HCT116 (cell line): ENCODE measurements around the gene CD68. TPM values are rescaled to one million over a fixed set of nuclear protein-coding genes. Genes with fewer than 3 reads are reported as not detected.

Experiments
- ATAC-seq: fragments of 200-7000 bp; cut with Tn5 transposase; 2 replicates; pipeline ENCODE4 v1.9.1; 2020; ENCODE audit warnings: mild to moderate bottlenecking, moderate library complexity
- BruUV-seq: library from RNA; stranded (reverse); fragments of 400-500 nt; replicated peaks from 2 replicates; lab custom pipeline; 2021; lab: Mats Ljungman, UMichigan
- CTCF ChIA-PET: fragments of 300-600 bp; sonication (Branson Sonifier 250); formaldehyde crosslinking; loops from one replicate; lab custom pipeline; 2021; ENCODE audit warnings: antibody characterized with exemption; lab: Charles Lee
- POLR2A ChIA-PET: fragments of 300-600, 350-600 bp; sonication (Branson Sonifier 250); formaldehyde crosslinking; loops from one replicate; lab custom pipeline; 2021; ENCODE audit warnings: antibody characterized with exemption; lab: Charles Lee
- RAD21 ChIA-PET, 2 experiments: fragments of 300-600 bp; sonication (Branson Sonifier 250); formaldehyde crosslinking; loops; one replicate each; lab custom pipeline; 2023; ENCODE audit warnings: low total read pairs in 2 of 2; ENCODE audit not compliant: uncharacterized antibody in 2 of 2, unreplicated experiment in 2 of 2, low non-redundant PET in 1 of 2; lab: Charles Lee
- DNase-seq: peaks from one replicate; pipeline ENCODE4 v3.0.0-alpha.2; 2010; ENCODE audit warnings: low read depth, low spot score
- H2AFZ ChIP-seq: fragments of 200-600 bp; shearing (Covaris generic), sonication (generic); 2 replicates; pipeline ENCODE4 v1.6.1; 2017; ENCODE audit warnings: low read depth, mixed run types, mixed read lengths, antibody characterized with exemption, low read length; ENCODE audit not compliant: poor library complexity, severe bottlenecking
- H3K27ac ChIP-seq: 2 replicates; pipeline ENCODE4 v1.5.1; 2012; ENCODE audit warnings: low read depth, low read length
- H3K27me3 ChIP-seq: fragments of 200-600 bp; sonication (generic); 2 replicates; pipeline ENCODE4 v1.6.1; 2016; ENCODE audit warnings: mixed run types, low read length, mixed read lengths; ENCODE audit not compliant: insufficient read depth
- H3K36me3 ChIP-seq, 2 experiments: fragments of 200-500 bp in 1 of 2; fragments of 200-600 bp in 1 of 2; sonication (Bioruptor generic) in 1 of 2; sonication (generic) in 1 of 2; 2 replicates each; pipeline versions ENCODE4 v1.5.1 to v1.6.1; 2014 to 2016; ENCODE audit warnings: low read length in 2 of 2, inconsistent platforms in 1 of 2, mixed read lengths in 1 of 2, mixed run types in 1 of 2; ENCODE audit not compliant: insufficient read depth in 2 of 2, control insufficient read depth in 1 of 2
- H3K4me1 ChIP-seq, 2 experiments: fragments of 200-600 bp in 1 of 2; sonication (generic) in 1 of 2; 2 replicates each; pipeline versions ENCODE4 v1.5.1 to v1.6.1; 2012 to 2017; ENCODE audit warnings: low read length in 2 of 2, inconsistent platforms in 1 of 2, mild to moderate bottlenecking in 1 of 2, mixed read lengths in 1 of 2, mixed run types in 1 of 2, moderate library complexity in 1 of 2; ENCODE audit not compliant: insufficient read depth in 2 of 2, control insufficient read depth in 1 of 2
- H3K4me2 ChIP-seq: fragments of 200-600 bp; sonication (generic); 2 replicates; pipeline ENCODE4 v1.6.1; 2017; ENCODE audit warnings: mixed run types, low read length, mixed read lengths
- H3K4me3 ChIP-seq, 2 experiments: fragments of 200-600 bp in 1 of 2; sonication (generic) in 1 of 2; replicated peaks in 1 of 2; 2 replicates each; pipeline ENCODE4 v1.5.1; 2011 to 2016; ENCODE audit warnings: low read length in 2 of 2, control low read depth in 1 of 2, low read depth in 1 of 2, mild to moderate bottlenecking in 1 of 2, mixed read lengths in 1 of 2, mixed run types in 1 of 2
- H3K79me2 ChIP-seq: fragments of 200-600 bp; sonication (generic); 2 replicates; pipeline ENCODE4 v1.6.1; 2017; ENCODE audit warnings: mild to moderate bottlenecking, mixed run types, low read length, moderate library complexity, mixed read lengths; ENCODE audit not compliant: insufficient read depth
- H3K9ac ChIP-seq: fragments of 200-600 bp; sonication (generic); 2 replicates; pipeline ENCODE4 v1.6.1; 2016; ENCODE audit warnings: low read length, mixed read lengths
- H3K9me2 ChIP-seq: fragments of 200-600 bp; sonication (generic), shearing (Covaris generic); 2 replicates; pipeline ENCODE4 v1.6.1; 2017; ENCODE audit warnings: mixed run types, mild to moderate bottlenecking, moderate library complexity; ENCODE audit not compliant: insufficient read depth
- H3K9me3 ChIP-seq, 2 experiments: fragments of 200-500 bp in 1 of 2; fragments of 200-600 bp in 1 of 2; sonication (Bioruptor generic) in 1 of 2; sonication (generic) in 1 of 2; 2 replicates each; pipeline ENCODE4 v1.6.1; 2014 to 2017; ENCODE audit warnings: low read length in 2 of 2, mixed read lengths in 2 of 2, inconsistent platforms in 1 of 2, low read depth in 1 of 2, mild to moderate bottlenecking in 1 of 2, mixed run types in 1 of 2, moderate library complexity in 1 of 2; ENCODE audit not compliant: control insufficient read depth in 1 of 2, insufficient read depth in 1 of 2
- H4K20me1 ChIP-seq: fragments of 200-600 bp; sonication (generic), shearing (Covaris generic); 2 replicates; pipeline ENCODE4 v1.6.1; 2017; ENCODE audit warnings: mixed run types, mild to moderate bottlenecking, moderate library complexity; ENCODE audit not compliant: insufficient read depth
- ATF3 ChIP-seq: IDR thresholded peaks from 2 replicates; pipeline ENCODE4 v1.6.1; 2012
- CEBPB ChIP-seq: IDR thresholded peaks from 2 replicates; pipeline ENCODE4 v1.6.1; 2012; ENCODE audit warnings: low read depth
- CTCF ChIP-seq, 3 experiments: fragments of 200-600 bp in 1 of 3; sonication (generic) in 1 of 3; IDR thresholded peaks in 2 of 3; conservative IDR thresholded peaks in 1 of 3; 2 replicates each; pipeline ENCODE4 v1.5.1; 2012 to 2017; ENCODE audit warnings: low read depth in 2 of 3, low read length in 2 of 3, antibody characterized with exemption in 1 of 3, borderline replicate concordance in 1 of 3, control low read depth in 1 of 3, mild to moderate bottlenecking in 1 of 3, mixed read lengths in 1 of 3, mixed run types in 1 of 3, moderate library complexity in 1 of 3; ENCODE audit not compliant: insufficient read depth in 1 of 3
- EGR1 ChIP-seq: IDR thresholded peaks from 2 replicates; pipeline ENCODE4 v1.6.1; 2012; ENCODE audit warnings: low read depth
- ELF1 ChIP-seq: IDR thresholded peaks from 2 replicates; pipeline ENCODE4 v1.6.1; 2012; ENCODE audit warnings: low read depth, borderline replicate concordance
- JUND ChIP-seq: IDR thresholded peaks from 2 replicates; pipeline ENCODE4 v1.6.1; 2012
- POLR2AphosphoS5 ChIP-seq: IDR thresholded peaks from 2 replicates; pipeline ENCODE4 v1.6.1; 2011; ENCODE audit warnings: mild to moderate bottlenecking, low read depth, low read length, moderate library complexity
- RAD21 ChIP-seq: IDR thresholded peaks from 2 replicates; pipeline ENCODE4 v1.6.1; 2012; ENCODE audit warnings: low read depth, mild to moderate bottlenecking
- SIN3A ChIP-seq: IDR thresholded peaks from 2 replicates; pipeline ENCODE4 v1.6.1; 2012; ENCODE audit warnings: low read depth
- SP1 ChIP-seq: IDR thresholded peaks from 2 replicates; pipeline ENCODE4 v1.6.1; 2012; ENCODE audit warnings: low read depth
- SRF ChIP-seq: IDR thresholded peaks from 2 replicates; pipeline ENCODE4 v1.6.1; 2012; ENCODE audit warnings: low read depth
- YY1 ChIP-seq: IDR thresholded peaks from 2 replicates; pipeline ENCODE4 v1.6.1; 2011; ENCODE audit warnings: low read length, low read depth, moderate library complexity, mild to moderate bottlenecking; ENCODE audit not compliant: insufficient replicate concordance; ENCODE audit errors: extremely low read depth
- ZFX ChIP-seq: fragments of 450-650 bp; IDR thresholded peaks from 2 replicates; pipeline ENCODE4 v1.6.1; 2017
- ZNF274 ChIP-seq: fragments of 200-500 bp; sonication (Bioruptor generic); IDR thresholded peaks from 2 replicates; pipeline ENCODE4 v1.6.1; 2014; ENCODE audit warnings: mild to moderate bottlenecking, low read depth, low read length, inconsistent platforms
- intact Hi-C: fragments of 100-400 bp; cut with micrococcal nuclease; formaldehyde crosslinking; loops from 2 replicates; pipeline ENCODE4 v1.10.0; 2022
- total RNA-seq: library from RNA; stranded (reverse); gene quantifications from one replicate; pipeline ENCODE4 v1.2.1, GENCODE V29; 2021; ENCODE audit not compliant: unreplicated experiment
- TF ChIP-seq, protein P1 (sequence below): IDR thresholded peaks from 2 replicates; pipeline ENCODE4 v1.6.1; 2012
- TF ChIP-seq, protein P2 (sequence below): IDR thresholded peaks from 2 replicates; pipeline ENCODE4 v1.6.1; 2011; ENCODE audit warnings: mild to moderate bottlenecking, low read length, moderate library complexity; ENCODE audit not compliant: insufficient replicate concordance; ENCODE audit errors: extremely low read depth
- TF ChIP-seq, protein P3 (sequence below): IDR thresholded peaks from 2 replicates; pipeline ENCODE4 v1.6.1; 2012; ENCODE audit warnings: low read depth

The CD68 gene
- total RNA-seq, 1 experiment from 2014 or later = 7.0 TPM

DNA sequence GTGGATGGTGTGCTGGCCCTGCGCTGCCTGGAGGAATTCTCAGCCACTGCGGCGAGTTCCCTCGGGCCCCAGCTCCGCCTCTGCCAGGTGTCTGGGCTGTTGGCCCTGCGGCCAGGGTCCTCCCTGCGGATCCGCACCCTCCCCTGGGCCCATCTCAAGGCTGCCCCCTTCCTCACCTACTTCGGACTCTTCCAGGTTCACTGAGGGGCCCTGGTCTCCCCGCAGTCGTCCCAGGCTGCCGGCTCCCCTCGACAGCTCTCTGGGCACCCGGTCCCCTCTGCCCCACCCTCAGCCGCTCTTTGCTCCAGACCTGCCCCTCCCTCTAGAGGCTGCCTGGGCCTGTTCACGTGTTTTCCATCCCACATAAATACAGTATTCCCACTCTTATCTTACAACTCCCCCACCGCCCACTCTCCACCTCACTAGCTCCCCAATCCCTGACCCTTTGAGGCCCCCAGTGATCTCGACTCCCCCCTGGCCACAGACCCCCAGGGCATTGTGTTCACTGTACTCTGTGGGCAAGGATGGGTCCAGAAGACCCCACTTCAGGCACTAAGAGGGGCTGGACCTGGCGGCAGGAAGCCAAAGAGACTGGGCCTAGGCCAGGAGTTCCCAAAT, 22.2 kb upstream of the CD68 start:
- Histone ChIP-seq H3K4me3 (no peak overlapping the region), H3K4me2 (no peak overlapping the region), H3K36me3 (no peaks in the 10 kb centered on the region), H3K9me2 (no peaks in the 10 kb centered on the region), H4K20me1 (no peaks in the 10 kb centered on the region), H3K4me1 (peaks cover 20 to 41% of the 10 kb centered on the region in 2 experiments), H3K9me3 (no peaks in the 10 kb centered on the region), H3K27ac (no peak overlapping the region), H3K9ac (no peak overlapping the region), H2AFZ (no peak overlapping the region), H3K27me3 (no peaks in the 10 kb centered on the region), H3K79me2 (peaks cover 8% of the 10 kb centered on the region)
- no TSS peak for BruUV-seq
- ChIA-PET POLR2A (interaction anchor here (0.6 kb wide), 1 partner anchor 208 kb away, joined by 4 read pairs; no protein-coding TSS in a partner anchor), CTCF (no interaction called here), RAD21 (no interaction called here)
- no peak for TF ChIP-seq EGR1
- TF ChIP-seq ATF3 = no peak
- no peak for TF ChIP-seq POLR2AphosphoS5
- TF ChIP-seq ZFX = no peak
- TF ChIP-seq, protein P1, sequence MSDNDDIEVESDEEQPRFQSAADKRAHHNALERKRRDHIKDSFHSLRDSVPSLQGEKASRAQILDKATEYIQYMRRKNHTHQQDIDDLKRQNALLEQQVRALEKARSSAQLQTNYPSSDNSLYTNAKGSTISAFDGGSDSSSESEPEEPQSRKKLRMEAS = no peak
- TF ChIP-seq, protein P2, sequence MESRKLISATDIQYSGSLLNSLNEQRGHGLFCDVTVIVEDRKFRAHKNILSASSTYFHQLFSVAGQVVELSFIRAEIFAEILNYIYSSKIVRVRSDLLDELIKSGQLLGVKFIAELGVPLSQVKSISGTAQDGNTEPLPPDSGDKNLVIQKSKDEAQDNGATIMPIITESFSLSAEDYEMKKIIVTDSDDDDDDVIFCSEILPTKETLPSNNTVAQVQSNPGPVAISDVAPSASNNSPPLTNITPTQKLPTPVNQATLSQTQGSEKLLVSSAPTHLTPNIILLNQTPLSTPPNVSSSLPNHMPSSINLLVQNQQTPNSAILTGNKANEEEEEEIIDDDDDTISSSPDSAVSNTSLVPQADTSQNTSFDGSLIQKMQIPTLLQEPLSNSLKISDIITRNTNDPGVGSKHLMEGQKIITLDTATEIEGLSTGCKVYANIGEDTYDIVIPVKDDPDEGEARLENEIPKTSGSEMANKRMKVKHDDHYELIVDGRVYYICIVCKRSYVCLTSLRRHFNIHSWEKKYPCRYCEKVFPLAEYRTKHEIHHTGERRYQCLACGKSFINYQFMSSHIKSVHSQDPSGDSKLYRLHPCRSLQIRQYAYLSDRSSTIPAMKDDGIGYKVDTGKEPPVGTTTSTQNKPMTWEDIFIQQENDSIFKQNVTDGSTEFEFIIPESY = no peak
- no peak for TF ChIP-seq JUND
- TF ChIP-seq CEBPB = no peak
- TF ChIP-seq SRF = no peak
- no peak for TF ChIP-seq SP1
- TF ChIP-seq ZNF274 = no peak
- no peak for TF ChIP-seq YY1
- TF ChIP-seq ELF1 = no peak
- TF ChIP-seq, protein P3, sequence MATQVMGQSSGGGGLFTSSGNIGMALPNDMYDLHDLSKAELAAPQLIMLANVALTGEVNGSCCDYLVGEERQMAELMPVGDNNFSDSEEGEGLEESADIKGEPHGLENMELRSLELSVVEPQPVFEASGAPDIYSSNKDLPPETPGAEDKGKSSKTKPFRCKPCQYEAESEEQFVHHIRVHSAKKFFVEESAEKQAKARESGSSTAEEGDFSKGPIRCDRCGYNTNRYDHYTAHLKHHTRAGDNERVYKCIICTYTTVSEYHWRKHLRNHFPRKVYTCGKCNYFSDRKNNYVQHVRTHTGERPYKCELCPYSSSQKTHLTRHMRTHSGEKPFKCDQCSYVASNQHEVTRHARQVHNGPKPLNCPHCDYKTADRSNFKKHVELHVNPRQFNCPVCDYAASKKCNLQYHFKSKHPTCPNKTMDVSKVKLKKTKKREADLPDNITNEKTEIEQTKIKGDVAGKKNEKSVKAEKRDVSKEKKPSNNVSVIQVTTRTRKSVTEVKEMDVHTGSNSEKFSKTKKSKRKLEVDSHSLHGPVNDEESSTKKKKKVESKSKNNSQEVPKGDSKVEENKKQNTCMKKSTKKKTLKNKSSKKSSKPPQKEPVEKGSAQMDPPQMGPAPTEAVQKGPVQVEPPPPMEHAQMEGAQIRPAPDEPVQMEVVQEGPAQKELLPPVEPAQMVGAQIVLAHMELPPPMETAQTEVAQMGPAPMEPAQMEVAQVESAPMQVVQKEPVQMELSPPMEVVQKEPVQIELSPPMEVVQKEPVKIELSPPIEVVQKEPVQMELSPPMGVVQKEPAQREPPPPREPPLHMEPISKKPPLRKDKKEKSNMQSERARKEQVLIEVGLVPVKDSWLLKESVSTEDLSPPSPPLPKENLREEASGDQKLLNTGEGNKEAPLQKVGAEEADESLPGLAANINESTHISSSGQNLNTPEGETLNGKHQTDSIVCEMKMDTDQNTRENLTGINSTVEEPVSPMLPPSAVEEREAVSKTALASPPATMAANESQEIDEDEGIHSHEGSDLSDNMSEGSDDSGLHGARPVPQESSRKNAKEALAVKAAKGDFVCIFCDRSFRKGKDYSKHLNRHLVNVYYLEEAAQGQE = no peak
- no peak for TF ChIP-seq RAD21
- TF ChIP-seq SIN3A = no peak
- TF ChIP-seq CTCF (IDR thresholded peaks at IDR 0.05 in 2 of 3, conservative IDR thresholded peaks at IDR 0.05 in 1 of 3; ENCODE audit: borderline replicate concordance in 1 of 3, insufficient read depth in 1 of 3, low read depth in 2 of 3, low read length in 2 of 3) = no peak
- DNase-seq = no peak
- intact Hi-C loops = no loop called here
- ATAC-seq = no peak
